Fibroblast of lung (primary cell): ENCODE data around the gene SLC12A9. TPM values are rescaled to one million over a fixed set of nuclear protein-coding genes. Genes with fewer than 3 reads are reported as not detected.

Source experiments
- DNase-seq, 2 donors: peaks; one replicate each; pipeline versions ENCODE4 v3.0.0 to v3.0.0-alpha.2; 2010; ENCODE audit warnings: low read depth in 2 of 2
- H2AFZ ChIP-seq: 2 replicates; pipeline ENCODE4 v1.5.1; 2012; ENCODE audit warnings: low read length, control low read depth, inconsistent platforms
- H3K27ac ChIP-seq: 2 replicates; pipeline ENCODE4 v1.5.1; 2011; ENCODE audit warnings: low read length, control low read depth; ENCODE audit not compliant: insufficient read depth
- H3K27me3 ChIP-seq: 2 replicates; pipeline ENCODE4 v1.5.1; 2011; ENCODE audit warnings: mild to moderate bottlenecking, low read length; ENCODE audit not compliant: control insufficient read depth, insufficient read depth
- H3K36me3 ChIP-seq: 2 replicates; pipeline ENCODE4 v1.5.1; 2011; ENCODE audit warnings: low read length; ENCODE audit not compliant: control insufficient read depth, insufficient read depth
- H3K4me1 ChIP-seq: 2 replicates; pipeline ENCODE4 v1.5.1; 2011; ENCODE audit warnings: low read length; ENCODE audit not compliant: control insufficient read depth, insufficient read depth; ENCODE audit errors: extremely low read depth
- H3K4me2 ChIP-seq: 2 replicates; pipeline ENCODE4 v1.5.1; 2011; ENCODE audit warnings: low read length, control low read depth; ENCODE audit not compliant: insufficient read depth; ENCODE audit errors: extremely low read depth
- H3K4me3 ChIP-seq, 4 experiments: fragments of 200-600 bp in 1 of 4; sonication (generic) in 1 of 4; replicated peaks in 1 of 4; 2 replicates each; pipeline ENCODE4 v1.5.1; 2011 to 2016; ENCODE audit warnings: low read length in 4 of 4, low read depth in 3 of 4, mild to moderate bottlenecking in 3 of 4, control low read depth in 2 of 4, inconsistent platforms in 1 of 4, mixed read lengths in 1 of 4; ENCODE audit not compliant: insufficient read depth in 1 of 4; ENCODE audit errors: control extremely low read depth in 1 of 4
- H3K79me2 ChIP-seq: 2 replicates; pipeline ENCODE4 v1.5.1; 2012; ENCODE audit warnings: mild to moderate bottlenecking, low read length, inconsistent platforms; ENCODE audit not compliant: control insufficient read depth, insufficient read depth
- H3K9ac ChIP-seq: 2 replicates; pipeline ENCODE4 v1.5.1; 2011; ENCODE audit warnings: mild to moderate bottlenecking, low read length, control low read depth; ENCODE audit not compliant: insufficient read depth
- H3K9me3 ChIP-seq: 2 replicates; pipeline ENCODE4 v1.5.1; 2012; ENCODE audit warnings: low read depth, low read length; ENCODE audit not compliant: control insufficient read depth, insufficient read depth
- H4K20me1 ChIP-seq: 2 replicates; pipeline ENCODE4 v1.5.1; 2011; ENCODE audit warnings: low read length; ENCODE audit not compliant: control insufficient read depth, insufficient read depth; ENCODE audit errors: extremely low read depth
- CTCF ChIP-seq, 2 donors: IDR thresholded peaks in 1 of 2; conservative IDR thresholded peaks in 1 of 2; 1 replicate in 1 of 2; 2 replicates in 1 of 2; pipeline ENCODE4 v1.5.1; 2011 to 2012; ENCODE audit warnings: low read length in 2 of 2, control low read depth in 1 of 2, inconsistent platforms in 1 of 2, low read depth in 1 of 2, mild to moderate bottlenecking in 1 of 2
- EZH2 ChIP-seq: IDR thresholded peaks from 2 replicates; pipeline ENCODE4 v1.5.1; 2012; ENCODE audit warnings: low read length, control low read depth, mild to moderate bottlenecking; ENCODE audit errors: missing control alignments
- polyA plus RNA-seq, 2 donors: library from polyadenylated mRNA; depleted of rRNA in 1 of 2; stranded (reverse) in 1 of 2; unstranded in 1 of 2; fragments of >200 nt; gene quantifications; 2 replicates each; pipeline ENCODE4 v1.2.1, GENCODE V29; 2011 to 2012; ENCODE audit warnings: missing spikeins in 1 of 2
- total RNA-seq: library from RNA; depleted of rRNA; stranded (reverse); fragments of >200 nt; gene quantifications from 2 replicates; pipeline ENCODE4 v1.2.1, GENCODE V29; 2014

Gene SLC12A9
- total and polyA plus RNA-seq, 2 donors (not counting 1 experiment from before 2014, with no cell fraction given) = 6.6 to 18.5 TPM

DNA sequence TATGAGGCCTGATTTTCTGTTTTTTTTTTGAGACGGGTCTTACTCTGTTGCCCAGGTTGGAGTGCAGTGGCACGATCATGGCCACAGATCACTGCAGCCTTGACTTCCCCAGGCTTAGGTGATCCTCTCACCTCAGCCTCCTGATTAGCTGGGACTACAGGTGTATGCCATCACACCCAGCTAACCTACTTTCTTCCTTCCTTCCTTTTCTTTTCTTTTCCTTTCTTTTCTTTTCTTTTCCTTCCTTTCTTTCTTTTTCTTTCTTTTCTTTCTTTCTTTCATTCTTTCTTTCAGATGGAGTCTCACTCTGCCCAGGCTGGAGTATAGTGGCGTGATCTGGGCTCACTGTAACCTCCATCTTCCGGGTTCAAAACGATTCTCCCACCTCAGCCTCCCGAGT is 26.2 kb downstream of the SLC12A9 start:
- Histone ChIP-seq H3K9ac (no peak overlapping the region), H3K79me2 (peaks cover 70% of the 10 kb centered on the region), H3K27me3 (no peaks in the 10 kb centered on the region), H2AFZ (no peak overlapping the region), H4K20me1 (no peaks in the 10 kb centered on the region), H3K4me3 (no peak overlapping the region), H3K27ac (no peak overlapping the region), H3K4me1 (peaks cover 6% of the 10 kb centered on the region), H3K9me3 (no peaks in the 10 kb centered on the region), H3K36me3 (peaks cover 28% of the 10 kb centered on the region), H3K4me2 (no peak overlapping the region)
- no peak for TF ChIP-seq CTCF (conservative IDR thresholded peaks at IDR 0.05 in 1 of 2, IDR thresholded peaks at IDR 0.05 in 1 of 2; ENCODE audit: low read depth in 1 of 2, low read length in 2 of 2)
- no peak for TF ChIP-seq EZH2
- no peak for DNase-seq

GRCh38 chr7:100879685-100880261 is 27.3 kb downstream of the SLC12A9 start:
- H3K79me2 ChIP-seq = peaks cover 70% of the 10 kb centered on the region
- peaks cover 6% of the 10 kb centered on the region for H3K4me1 ChIP-seq
- no peak overlapping the region for H3K9ac ChIP-seq
- H3K27ac ChIP-seq = no peak overlapping the region
- no peaks in the 10 kb centered on the region for H3K27me3 ChIP-seq
- H3K36me3 ChIP-seq = peaks cover 32% of the 10 kb centered on the region
- no peak overlapping the region for H2AFZ ChIP-seq
- TF ChIP-seq EZH2 (no peak), CTCF (conservative IDR thresholded peaks at IDR 0.05 in 1 of 2, IDR thresholded peaks at IDR 0.05 in 1 of 2; ENCODE audit: low read depth in 1 of 2, low read length in 2 of 2) (no peak)
- no peak for DNase-seq
- H4K20me1 ChIP-seq = no peaks in the 10 kb centered on the region
- H3K9me3 ChIP-seq = no peaks in the 10 kb centered on the region
- H3K4me2 ChIP-seq = no peak overlapping the region
- no peak overlapping the region for H3K4me3 ChIP-seq

DNA sequence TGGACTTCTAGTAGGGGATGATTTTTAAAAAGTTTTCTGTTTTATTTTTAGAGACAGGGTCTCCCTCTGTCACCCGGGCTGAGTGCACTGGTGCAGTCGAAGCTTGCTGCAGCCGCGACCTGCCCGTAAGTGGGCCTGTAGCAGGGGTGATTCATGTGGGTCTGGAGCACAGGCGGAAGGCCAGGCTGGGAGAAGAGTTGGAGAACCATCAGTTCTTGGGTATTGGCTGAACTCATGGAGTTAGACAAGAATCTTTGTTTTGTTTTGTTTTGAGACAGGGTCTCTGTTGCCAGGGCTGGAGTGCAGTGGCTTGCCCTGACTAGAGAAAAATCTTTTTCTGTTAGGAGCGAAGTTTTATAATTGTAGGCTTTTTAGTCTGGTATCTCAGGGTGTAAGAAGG is 28.1 kb downstream of the SLC12A9 start:
- Histone ChIP-seq H3K4me3 (no peak overlapping the region), H3K9ac (peak overlapping the region; percentile 16), H3K9me3 (no peaks in the 10 kb centered on the region), H2AFZ (no peak overlapping the region), H3K4me1 (peaks cover 6% of the 10 kb centered on the region), H3K79me2 (peaks cover 63% of the 10 kb centered on the region), H3K4me2 (no peak overlapping the region), H3K27ac (no peak overlapping the region), H3K27me3 (no peaks in the 10 kb centered on the region), H4K20me1 (no peaks in the 10 kb centered on the region), H3K36me3 (peaks cover 41% of the 10 kb centered on the region)
- DNase-seq = no peak
- TF ChIP-seq CTCF (conservative IDR thresholded peaks at IDR 0.05 in 1 of 2, IDR thresholded peaks at IDR 0.05 in 1 of 2; ENCODE audit: low read depth in 1 of 2, low read length in 2 of 2) = no peak
- no peak for TF ChIP-seq EZH2
